Transverse colon (tissue), 4 donors: Measurements from ENCODE around the gene ITGAE. TPM values are rescaled to one million over a fixed set of nuclear protein-coding genes. Genes with fewer than 3 reads are reported as not detected.

ENCODE experiments used
- DNase-seq: peaks from one replicate; pipeline ENCODE4 v3.0.0-alpha.2; 2019
- H3K27ac ChIP-seq, 4 donors: fragments of 200-600 bp; sonication (generic); 2 replicates each; pipeline ENCODE4 v1.5.1; 2016 to 2018; ENCODE audit warnings: inconsistent platforms in 4 of 4
- H3K27me3 ChIP-seq: fragments of 200-600 bp; sonication (generic); 2 replicates; pipeline ENCODE4 v1.5.1; 2017; ENCODE audit warnings: inconsistent platforms
- H3K36me3 ChIP-seq, 4 donors: fragments of 200-600 bp; sonication (generic); 2 replicates each; pipeline ENCODE4 v1.5.1; 2017 to 2019; ENCODE audit warnings: inconsistent platforms in 4 of 4
- H3K4me1 ChIP-seq, 4 donors: fragments of 200-600 bp; sonication (generic); 2 replicates each; pipeline ENCODE4 v1.5.1; 2017 to 2020; ENCODE audit warnings: inconsistent platforms in 4 of 4
- H3K4me3 ChIP-seq, 4 donors: fragments of 200-600 bp; sonication (generic); 1 replicate in 1 of 4; 2 replicates in 3 of 4; pipeline versions ENCODE4 v1.5.1 to v1.6.1; 2017 to 2019; ENCODE audit warnings: inconsistent platforms in 4 of 4
- H3K9me3 ChIP-seq, 2 donors: fragments of 200-600 bp; sonication (generic); 2 replicates each; pipeline ENCODE4 v1.5.1; 2017 to 2019; ENCODE audit warnings: inconsistent platforms in 2 of 2
- EP300 ChIP-seq: sonication (generic); formaldehyde crosslinking; IDR thresholded peaks from one replicate; pipeline ENCODE4 v1.6.1; 2017; ENCODE audit warnings: antibody characterized with exemption, low read depth
- POLR2A ChIP-seq: fragments of 450-650 bp; IDR thresholded peaks from one replicate; pipeline ENCODE4 v1.6.1; 2016; ENCODE audit warnings: antibody characterized with exemption, mild to moderate bottlenecking, moderate library complexity
- POLR2AphosphoS5 ChIP-seq, 3 donors: sonication (generic); formaldehyde crosslinking; IDR thresholded peaks; one replicate each; pipeline ENCODE4 v1.6.1; 2016; ENCODE audit warnings: antibody characterized with exemption in 3 of 3
- WGBS, 2 donors: methylation state at CpG; one replicate each; pipeline ENCODE4 v1.1.5; 2018; ENCODE audit warnings: low coverage in 1 of 2; 5-methylcytosine and 5-hydroxymethylcytosine counted together
- in situ Hi-C, 4 donors: fragments of 200-750 bp; cut with MboI; loops; one replicate each; pipeline versions ENCODE4 v1.15.0 to v1.15.1; 2017; ENCODE audit warnings: low sequenced_read_pairs in 3 of 4, low pct_ligation_motif_present in 1 of 4, low pct_unique_long_range_greater_than_20kb in 1 of 4
- intact Hi-C: fragments of 100-400 bp; cut with DNase I; formaldehyde crosslinking; loops from one replicate; pipeline ENCODE4 v1.15.1; 2023; ENCODE audit warnings: low total_unique reads
- total RNA-seq, 4 donors: library from RNA; depleted of rRNA; stranded (reverse); fragments of >200 nt; gene quantifications; one replicate each; pipeline ENCODE4 v1.1.0, GENCODE V29; 2016
- TF ChIP-seq, protein P1 (sequence below), 5 experiments: fragments of 200-600 bp in 3 of 5; fragments of 450-650 bp in 2 of 5; sonication (generic) in 3 of 5; IDR thresholded peaks; 1 replicate in 2 of 5; 2 replicates in 3 of 5; pipeline ENCODE4 v1.5.1; 2016 to 2017; ENCODE audit warnings: antibody characterized with exemption in 5 of 5, inconsistent platforms in 3 of 5, mild to moderate bottlenecking in 2 of 5, moderate library complexity in 1 of 5

ITGAE gene
- total RNA-seq, 4 donors from 2014 or later = 2.8 to 23.1 (median 14.5) TPM

DNA sequence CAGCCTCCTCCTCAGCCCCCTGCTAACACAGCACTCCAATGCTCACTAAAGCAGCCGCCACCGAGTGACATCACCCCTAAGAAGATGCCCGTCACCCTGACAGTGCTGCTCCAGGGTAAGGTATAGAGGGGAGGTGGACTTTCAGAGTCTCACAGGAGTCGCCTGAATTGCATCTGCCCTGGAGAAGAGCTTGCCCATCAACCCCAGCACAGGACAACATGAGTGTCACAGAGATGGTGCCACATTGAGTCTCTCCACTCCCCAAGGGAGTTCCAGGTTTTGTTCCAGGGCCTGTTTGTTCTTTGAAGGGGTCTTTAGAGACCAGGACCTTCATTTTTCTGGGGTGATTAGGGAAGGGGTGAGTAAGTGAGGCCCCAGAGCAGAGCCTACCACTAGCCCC, 102.8 kb downstream of the ITGAE start:
- H3K4me1 ChIP-seq = peaks cover 4 to 17% (median 14%) of the 10 kb centered on the region in 4 donors
- in situ Hi-C loops = no loop called here
- H3K9me3 ChIP-seq = peaks cover 0 to 6% of the 10 kb centered on the region in 2 donors
- DNase-seq = no peak
- H3K36me3 ChIP-seq = no peaks in the 10 kb centered on the region
- no peak overlapping the region for H3K4me3 ChIP-seq
- no peak overlapping the region for H3K27ac ChIP-seq
- WGBS, 2 donors = 97% methylated on average over 4 of the region's 4 CpGs; no CpG with 5 or more reads in 1 of the 2 donors
- H3K27me3 ChIP-seq = peaks cover 53% of the 10 kb centered on the region
- intact Hi-C loops = no loop called here
- TF ChIP-seq, protein P1, sequence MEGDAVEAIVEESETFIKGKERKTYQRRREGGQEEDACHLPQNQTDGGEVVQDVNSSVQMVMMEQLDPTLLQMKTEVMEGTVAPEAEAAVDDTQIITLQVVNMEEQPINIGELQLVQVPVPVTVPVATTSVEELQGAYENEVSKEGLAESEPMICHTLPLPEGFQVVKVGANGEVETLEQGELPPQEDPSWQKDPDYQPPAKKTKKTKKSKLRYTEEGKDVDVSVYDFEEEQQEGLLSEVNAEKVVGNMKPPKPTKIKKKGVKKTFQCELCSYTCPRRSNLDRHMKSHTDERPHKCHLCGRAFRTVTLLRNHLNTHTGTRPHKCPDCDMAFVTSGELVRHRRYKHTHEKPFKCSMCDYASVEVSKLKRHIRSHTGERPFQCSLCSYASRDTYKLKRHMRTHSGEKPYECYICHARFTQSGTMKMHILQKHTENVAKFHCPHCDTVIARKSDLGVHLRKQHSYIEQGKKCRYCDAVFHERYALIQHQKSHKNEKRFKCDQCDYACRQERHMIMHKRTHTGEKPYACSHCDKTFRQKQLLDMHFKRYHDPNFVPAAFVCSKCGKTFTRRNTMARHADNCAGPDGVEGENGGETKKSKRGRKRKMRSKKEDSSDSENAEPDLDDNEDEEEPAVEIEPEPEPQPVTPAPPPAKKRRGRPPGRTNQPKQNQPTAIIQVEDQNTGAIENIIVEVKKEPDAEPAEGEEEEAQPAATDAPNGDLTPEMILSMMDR (IDR thresholded peaks at IDR 0.05) = no peak
- TF ChIP-seq POLR2AphosphoS5 (IDR thresholded peaks at IDR 0.05) = no peak
- no peak for TF ChIP-seq EP300
- TF ChIP-seq POLR2A = no peak

DNA sequence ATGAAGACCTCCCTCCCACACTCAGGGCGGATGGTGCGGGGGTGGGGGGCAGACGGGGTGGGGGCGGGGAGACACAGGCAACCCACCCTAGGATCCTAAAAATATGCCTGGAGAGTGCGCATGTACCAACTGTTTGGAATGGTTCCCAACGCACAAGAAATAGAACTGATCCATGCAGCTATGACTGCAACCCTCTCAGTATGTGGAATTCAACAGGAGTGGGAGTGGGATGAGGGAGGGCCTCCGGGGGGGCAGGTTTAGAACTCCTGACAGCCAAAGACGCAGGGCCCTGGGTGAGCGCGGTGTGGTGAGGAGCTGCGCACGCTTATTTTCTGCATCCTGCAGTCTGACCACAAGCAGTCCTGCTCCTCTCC, 103.9 kb downstream of the ITGAE start:
- intact Hi-C loops (no loop called here), in situ Hi-C loops (no loop called here)
- no peak overlapping the region for H3K4me3 ChIP-seq
- TF ChIP-seq EP300 = no peak
- no peak for TF ChIP-seq POLR2AphosphoS5 (IDR thresholded peaks at IDR 0.05)
- no peak for TF ChIP-seq POLR2A
- peaks cover 64% of the 10 kb centered on the region for H3K27me3 ChIP-seq
- H3K27ac ChIP-seq = no peak overlapping the region
- peaks cover 4 to 17% (median 14%) of the 10 kb centered on the region in 4 donors for H3K4me1 ChIP-seq
- no peaks in the 10 kb centered on the region for H3K36me3 ChIP-seq
- peaks cover 0 to 6% of the 10 kb centered on the region in 2 donors for H3K9me3 ChIP-seq
- no peak for DNase-seq
- WGBS, 2 donors = 64% methylated on average over 12 of the region's 12 CpGs; no CpG with 5 or more reads in 1 of the 2 donors

DNA sequence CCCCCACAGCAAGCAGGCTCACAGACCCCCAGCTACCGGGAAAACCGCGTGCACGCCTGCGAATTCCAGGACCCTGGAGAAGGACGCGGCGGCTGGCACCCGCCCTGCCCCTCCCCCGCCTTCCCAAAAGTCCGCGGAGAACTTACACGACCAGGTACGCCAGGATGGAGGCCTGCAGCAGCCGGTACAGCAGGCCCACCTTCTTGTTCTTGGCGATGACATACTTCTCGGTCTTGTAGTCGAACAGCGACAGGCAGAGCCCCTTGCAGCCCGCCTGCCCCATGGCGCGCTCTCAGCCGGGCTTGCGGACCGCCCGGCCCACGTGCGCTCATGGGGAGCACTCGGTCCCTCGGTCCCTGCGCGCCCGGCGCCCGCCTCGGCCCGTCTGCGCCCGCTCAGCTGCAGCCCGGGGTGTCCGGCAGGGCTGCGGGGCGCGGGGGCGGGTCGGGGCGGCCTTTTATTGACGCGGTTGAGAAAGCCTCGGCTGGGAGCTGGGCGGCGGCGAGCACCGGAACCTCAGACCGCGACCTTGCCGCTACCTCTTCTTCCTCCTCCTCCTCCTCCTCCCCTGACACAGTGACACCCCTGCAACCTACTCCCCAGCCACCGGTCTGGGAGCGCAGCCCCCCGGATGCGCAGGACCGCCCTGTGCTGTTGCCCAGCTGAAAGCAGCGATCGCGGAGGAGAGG, 105.1 kb downstream of the ITGAE start, which contains the start of gene P2RX5:
Gene P2RX5 (minus strand): TSS at position 433 of the 689 bp plus-strand sequence. CDS start 150 bp downstream, at position 283.
- 1 to 4% methylated on average over 4 to 48 of the region's 65 CpGs for WGBS, 2 donors
- TF ChIP-seq EP300 = no peak
- no peak for TF ChIP-seq POLR2A
- Histone ChIP-seq H3K4me1 (peaks cover 4 to 17% (median 14%) of the 10 kb centered on the region in 4 donors), H3K27ac (peak within 1 kb of the TSS in 3 of 4 donors; percentile 8 to 38 (median 33)), H3K4me3 (peak within 1 kb of the TSS in 3 of 4 donors; percentile 27 to 56 (median 46)), H3K9me3 (peaks cover 0 to 6% of the 10 kb centered on the region in 2 donors), H3K36me3 (no peaks in the 10 kb centered on the region), H3K27me3 (peaks cover 72% of the 10 kb centered on the region)
- intact Hi-C loops (no loop called here), in situ Hi-C loops (no loop called here)
- DNase-seq = peak; percentile 57

DNA sequence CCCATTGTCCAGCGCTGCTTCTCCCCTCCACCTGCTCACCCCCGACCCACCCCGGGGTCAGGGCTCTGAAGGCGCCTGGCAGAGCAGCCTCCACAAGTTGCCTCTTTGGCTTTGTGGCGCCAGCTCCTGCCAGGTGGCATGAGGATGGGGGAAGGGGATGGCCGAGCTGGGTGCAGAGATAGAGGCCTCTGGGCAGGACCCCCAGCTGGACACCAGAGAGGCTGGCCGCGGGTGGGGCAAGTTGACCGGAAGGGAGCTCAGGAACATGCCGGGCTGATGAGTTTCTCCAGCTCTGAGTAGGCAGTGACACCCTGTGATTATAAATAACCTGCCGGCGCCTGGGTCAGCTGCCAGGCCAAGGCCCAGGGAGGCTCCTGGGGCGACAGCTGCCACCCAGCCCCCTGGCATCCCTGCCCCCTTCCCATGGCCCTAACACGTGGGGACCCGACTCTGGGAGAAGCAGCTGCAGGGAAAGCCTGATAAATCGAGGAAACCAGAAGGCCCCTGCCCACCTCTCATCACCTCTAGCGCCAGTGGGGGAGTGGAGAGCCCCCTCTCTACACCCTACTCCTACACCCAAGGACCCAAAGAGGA, 105.8 kb downstream of the ITGAE start:
- Histone ChIP-seq H3K9me3 (peaks cover 0 to 6% of the 10 kb centered on the region in 2 donors), H3K27ac (peak overlapping the region in 3 of 4 donors; percentile 8 to 38 (median 33)), H3K36me3 (no peaks in the 10 kb centered on the region), H3K4me1 (peaks cover 4 to 17% (median 14%) of the 10 kb centered on the region in 4 donors), H3K4me3 (peak overlapping the region in 3 of 4 donors; percentile 27 to 56 (median 46)), H3K27me3 (peaks cover 72% of the 10 kb centered on the region)
- intact Hi-C loops (no loop called here), in situ Hi-C loops (no loop called here)
- peak; percentile 25 for DNase-seq
- WGBS, 2 donors = 5% methylated on average over 8 of the region's 17 CpGs; no CpG with 5 or more reads in 1 of the 2 donors
- no peak for TF ChIP-seq POLR2AphosphoS5 (IDR thresholded peaks at IDR 0.05)
- no peak for TF ChIP-seq POLR2A
- no peak for TF ChIP-seq EP300
- TF ChIP-seq, protein P1 (IDR thresholded peaks at IDR 0.05) = no peak

DNA sequence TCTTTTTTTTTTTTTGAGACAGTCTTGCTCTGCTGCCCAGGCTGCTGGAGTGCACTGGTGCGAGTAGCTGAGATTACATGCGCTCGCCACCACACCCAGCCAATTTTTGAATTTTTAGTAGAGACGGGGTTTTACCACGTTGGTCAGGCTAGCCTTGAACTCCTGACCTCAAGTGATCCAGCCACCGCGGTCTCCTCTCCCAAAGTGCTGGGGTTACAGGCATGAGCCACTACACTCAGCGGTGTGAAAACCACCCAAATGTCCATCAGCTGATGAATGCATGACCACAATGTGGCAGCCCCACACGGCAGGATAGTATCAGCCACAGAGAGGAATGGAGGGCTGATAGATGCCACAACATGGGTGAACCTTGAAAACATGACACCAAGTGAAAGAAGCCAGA, 107.2 kb downstream of the ITGAE start:
- TF ChIP-seq, protein P1 (IDR thresholded peaks at IDR 0.05) = no peak
- TF ChIP-seq POLR2AphosphoS5 (IDR thresholded peaks at IDR 0.05) (no peak), POLR2A (no peak), EP300 (no peak)
- Histone ChIP-seq H3K27ac (no peak overlapping the region), H3K9me3 (peaks cover 0 to 6% of the 10 kb centered on the region in 2 donors), H3K36me3 (no peaks in the 10 kb centered on the region), H3K27me3 (peaks cover 72% of the 10 kb centered on the region), H3K4me3 (no peak overlapping the region), H3K4me1 (peaks cover 4 to 17% (median 14%) of the 10 kb centered on the region in 4 donors)
- intact Hi-C loops (no loop called here), in situ Hi-C loops (no loop called here)
- WGBS, 2 donors = 58 to 60% methylated on average over 1 to 9 of the region's 9 CpGs
- DNase-seq = peak; percentile 27
